HG03196 (cell line): ENCODE measurements around the gene PLSCR3.
A peak's percentile ranks its signal among the peaks of the same experiment; 100 is the strongest.

Experiments used
- ATAC-seq: cut with Tn5 transposase; IDR thresholded peaks from one replicate; pipeline ENCODE4 v1.9.1; 2021; ENCODE audit not compliant: unreplicated experiment

The PLSCR3 gene

GRCh38 chr17:7407082-7407481 lies 12.8 kb upstream of the PLSCR3 start:
- ATAC-seq: no peak

GRCh38 chr17:7406235-7406825 lies 12.0 kb upstream of the PLSCR3 start:
- ATAC-seq: no peak

- ATAC-seq: no peak
These were observed 11.3 kb upstream of the PLSCR3 start for GRCh38 chr17:7405350-7406234.

GRCh38 chr17:7404737-7405349 lies 10.5 kb upstream of the PLSCR3 start:
- peak; percentile 9 for ATAC-seq

- ATAC-seq: peak; percentile 82
These were observed 9.8 kb upstream of the PLSCR3 start, which contains the start of gene TMEM256 for GRCh38 chr17:7403977-7404736. Gene TMEM256 (minus strand): TSS chr17:7404097. CDS start chr17:7404084, 13 bp downstream.

- ATAC-seq: peak; percentile 5
These were observed 9.3 kb upstream of the PLSCR3 start for GRCh38 chr17:7403727-7403976.

- peak; percentile 15 for ATAC-seq
These were observed 8.9 kb upstream of the PLSCR3 start for GRCh38 chr17:7403043-7403726.

- ATAC-seq: no peak
These were observed 4.3 kb upstream of the PLSCR3 start for GRCh38 chr17:7398612-7399011.

- no peak for ATAC-seq
These were observed 1.8 kb upstream of the PLSCR3 start for GRCh38 chr17:7396147-7396546.

GRCh38 chr17:7393613-7394451 lies 493 bp downstream of the PLSCR3 start:
- peak; percentile 40 for ATAC-seq

- no peak for ATAC-seq
These were observed 1.4 kb downstream of the PLSCR3 start for GRCh38 chr17:7392696-7393612.

GRCh38 chr17:7391307-7391706 lies 3.0 kb downstream of the PLSCR3 start:
- no peak for ATAC-seq

GRCh38 chr17:7389924-7390910 lies 4.1 kb downstream of the PLSCR3 start:
- ATAC-seq: no peak

GRCh38 chr17:7388856-7389255 lies 5.5 kb downstream of the PLSCR3 start:
- no peak for ATAC-seq

- no peak for ATAC-seq
These were observed 9.7 kb downstream of the PLSCR3 start for GRCh38 chr17:7384489-7385081.

GRCh38 chr17:7383742-7384488 lies 10.4 kb downstream of the PLSCR3 start:
- peak; percentile 54 for ATAC-seq

GRCh38 chr17:7383371-7383741 lies 11.0 kb downstream of the PLSCR3 start:
- ATAC-seq: no peak
